ENCODE data around the gene LAPTM4A. TPM values are rescaled to one million over a fixed set of nuclear protein-coding genes. Genes with fewer than 3 reads are reported as not detected.
A peak's percentile ranks its signal among the peaks of the same experiment; 100 is the strongest.

Gene LAPTM4A
- total RNA-seq, 2 experiments from 2014 or later, result 22.5 to 41.9 TPM

DNA sequence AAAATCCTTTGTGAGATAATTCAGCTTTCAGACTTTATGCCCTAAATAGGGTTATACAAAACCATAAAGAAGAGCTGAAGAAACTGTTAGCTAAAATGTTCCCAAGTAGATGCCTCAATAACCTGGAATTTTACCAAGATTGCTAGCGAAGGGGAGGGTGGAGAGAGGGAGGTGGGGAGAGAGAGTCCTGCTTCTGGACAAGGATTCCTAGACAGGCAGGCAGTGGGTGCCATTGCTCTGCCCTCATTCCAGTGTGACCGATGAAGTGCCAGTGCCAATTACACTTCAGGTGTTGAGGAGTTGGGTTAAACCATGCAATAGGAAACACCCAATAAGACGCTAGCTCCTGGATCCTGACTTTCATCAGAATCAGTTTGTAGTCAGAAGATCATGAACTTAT, 18.1 kb downstream of the LAPTM4A start:
- ATAC-seq (no peak), DNase-seq (no peak)
- Mint-ChIP-seq H3K4me1 (no peaks in the 10 kb centered on the region), H3K36me3 (ENCODE audit: low read depth) (peaks cover 78% of the 10 kb centered on the region), H3K9me3 (ENCODE audit: low read depth) (peaks cover 5% of the 10 kb centered on the region), H3K4me3 (no peak overlapping the region), H3K27me3 (no peaks in the 10 kb centered on the region), H3K27ac (no peak overlapping the region)
- ChIA-PET CTCF (interaction anchor here (0.8 to 4.4 kb wide), 4 partner anchors 11 to 45 kb away, joined by 3 to 31 read pairs (median 4); no protein-coding TSS in a partner anchor), POLR2A (no interaction called here)
- intact Hi-C loops (cut with DNase I, micrococcal nuclease), result no loop called here

DNA sequence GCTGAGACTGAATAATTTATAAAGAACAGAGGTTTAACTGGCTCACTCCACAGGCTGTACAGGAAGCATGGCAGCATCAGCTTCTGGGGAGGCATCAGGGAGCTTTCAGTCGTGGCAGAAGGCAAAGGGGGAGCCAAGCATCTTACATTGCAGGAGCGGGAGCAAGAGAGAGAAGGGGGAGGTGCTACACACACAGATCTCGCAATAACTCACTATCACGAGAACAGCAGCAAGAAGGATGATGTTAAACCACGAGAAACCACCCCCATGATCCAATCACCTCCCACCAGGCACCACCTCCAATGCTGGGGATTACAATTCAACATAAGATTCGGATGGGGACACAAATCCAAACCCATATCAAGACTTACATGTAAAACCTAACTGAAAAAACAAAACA, 21.2 kb downstream of the LAPTM4A start:
- Mint-ChIP-seq H3K27ac (no peak overlapping the region), H3K36me3 (ENCODE audit: low read depth) (peaks cover 61% of the 10 kb centered on the region), H3K9me3 (ENCODE audit: low read depth) (peaks cover 5% of the 10 kb centered on the region), H3K4me1 (no peaks in the 10 kb centered on the region), H3K27me3 (no peaks in the 10 kb centered on the region), H3K4me3 (no peak overlapping the region)
- intact Hi-C loops (cut with DNase I, micrococcal nuclease), result no loop called here
- no peak for DNase-seq
- CTCF ChIA-PET, result interaction anchor here (0.6 to 2.1 kb wide), 2 partner anchors 15 to 60 kb away, joined by 3 to 8 read pairs; no protein-coding TSS in a partner anchor
- no peak for ATAC-seq
- POLR2A ChIA-PET, result no interaction called here

DNA sequence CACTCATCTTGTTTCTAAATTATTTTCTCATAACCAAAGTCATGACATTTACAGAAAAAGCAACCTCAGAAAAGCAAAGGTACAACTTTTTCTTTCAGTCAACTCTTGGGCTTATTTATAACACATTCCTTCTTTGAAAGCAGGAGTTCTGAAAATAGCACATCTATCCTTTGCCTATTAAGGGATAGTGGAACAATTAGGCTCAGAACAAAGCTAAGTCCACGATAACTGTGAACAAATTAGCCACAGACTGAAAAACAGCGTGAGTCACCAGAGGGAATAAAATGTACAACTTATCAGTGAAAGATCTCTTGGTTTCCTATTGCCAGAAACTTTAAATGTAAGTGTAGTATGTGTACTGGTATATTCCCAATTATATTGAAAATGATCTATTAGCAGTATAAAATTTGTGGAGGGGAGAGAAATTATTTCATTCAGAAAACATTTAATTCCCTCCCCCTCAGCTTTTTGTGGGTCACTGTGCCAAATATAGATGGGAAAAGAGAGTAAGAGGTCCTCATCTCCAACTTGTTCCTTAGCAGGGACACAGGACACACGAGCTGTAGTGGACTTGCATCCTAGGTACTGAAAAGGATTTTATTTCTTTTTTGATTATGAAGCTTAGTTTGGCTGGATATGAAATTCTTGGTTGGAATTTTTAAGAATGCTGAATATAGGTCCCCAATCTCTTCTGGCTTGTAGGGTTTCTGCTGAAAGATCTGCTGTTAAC, 23.6 kb downstream of the LAPTM4A start:
- Mint-ChIP-seq H3K27ac (no peak overlapping the region), H3K4me1 (no peaks in the 10 kb centered on the region), H3K27me3 (no peaks in the 10 kb centered on the region), H3K4me3 (no peak overlapping the region), H3K36me3 (ENCODE audit: low read depth) (peaks cover 47% of the 10 kb centered on the region), H3K9me3 (ENCODE audit: low read depth) (peaks cover 5% of the 10 kb centered on the region)
- CTCF ChIA-PET, result interaction anchor here (0.6 kb wide), 1 partner anchor 395 kb away, joined by 3 read pairs; no protein-coding TSS in a partner anchor
- intact Hi-C loops (cut with DNase I, micrococcal nuclease), result no loop called here
- no peak for ATAC-seq
- POLR2A ChIA-PET, result no interaction called here
- no peak for DNase-seq

DNA sequence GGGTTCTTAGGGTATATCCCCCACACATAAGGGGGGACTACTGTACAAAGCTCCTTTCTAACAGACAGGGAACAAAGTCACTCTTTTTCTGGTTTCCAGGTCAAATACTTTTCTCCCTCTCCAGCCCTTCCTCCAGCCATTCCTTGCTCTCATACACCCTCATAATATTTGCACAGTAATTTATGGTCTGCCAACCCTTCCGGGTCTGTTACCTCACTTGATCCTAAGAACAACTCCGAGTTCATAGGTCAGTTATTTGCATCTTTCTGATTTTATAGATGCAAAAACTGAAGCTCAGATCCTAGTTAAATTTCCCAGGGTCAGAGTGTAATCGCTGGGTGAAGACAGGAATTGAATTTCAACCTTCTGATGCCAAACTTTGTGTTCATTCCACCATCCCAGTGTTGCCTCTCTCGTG, 24.2 kb downstream of the LAPTM4A start:
- Mint-ChIP-seq H3K4me1 (no peaks in the 10 kb centered on the region), H3K27me3 (no peaks in the 10 kb centered on the region), H3K27ac (no peak overlapping the region), H3K4me3 (no peak overlapping the region), H3K9me3 (ENCODE audit: low read depth) (peaks cover 10% of the 10 kb centered on the region), H3K36me3 (ENCODE audit: low read depth) (peaks cover 44% of the 10 kb centered on the region)
- DNase-seq (no peak), ATAC-seq (no peak)
- ChIA-PET POLR2A (no interaction called here), CTCF (no interaction called here)
- intact Hi-C loops (cut with DNase I, micrococcal nuclease), result no loop called here

DNA sequence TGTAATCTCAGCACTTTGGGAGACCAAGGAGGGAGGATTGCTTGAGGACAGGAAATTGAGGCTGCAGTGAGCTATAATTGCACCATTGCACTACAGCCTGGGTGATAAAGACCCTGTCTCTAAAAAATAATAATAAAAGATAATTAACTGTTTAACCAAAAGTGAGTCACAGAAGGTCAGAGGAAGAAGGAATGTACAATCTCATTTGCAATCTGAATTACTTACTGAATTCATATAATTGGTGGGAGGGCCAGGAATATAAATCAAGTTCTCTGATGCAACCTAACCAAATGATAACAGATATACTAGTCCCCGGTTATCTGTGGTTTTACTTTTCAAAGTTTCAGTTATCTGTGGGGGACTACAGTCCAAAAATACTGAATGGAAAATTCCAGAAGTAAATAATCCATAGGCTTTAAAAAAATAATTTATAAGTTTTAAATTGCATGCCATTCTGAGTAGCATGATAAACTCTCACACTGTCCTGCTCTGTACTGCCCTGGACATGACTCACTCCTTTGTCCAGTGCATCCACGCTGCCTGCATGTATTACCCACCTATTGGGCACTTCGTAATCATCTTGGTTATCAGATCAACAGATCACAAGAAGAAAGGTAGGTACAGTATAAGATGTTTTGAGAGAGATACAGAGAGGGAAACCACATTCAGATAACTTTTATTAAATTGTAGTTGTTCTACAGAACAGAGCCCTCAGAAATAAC, 26.2 kb downstream of the LAPTM4A start:
- ATAC-seq, result no peak
- Mint-ChIP-seq H3K36me3 (ENCODE audit: low read depth) (peaks cover 32% of the 10 kb centered on the region), H3K9me3 (ENCODE audit: low read depth) (peaks cover 23% of the 10 kb centered on the region), H3K4me1 (no peaks in the 10 kb centered on the region), H3K27ac (no peak overlapping the region), H3K27me3 (no peaks in the 10 kb centered on the region), H3K4me3 (no peak overlapping the region)
- ChIA-PET POLR2A (no interaction called here), CTCF (no interaction called here)
- DNase-seq, result no peak
- intact Hi-C loops (cut with DNase I, micrococcal nuclease), result no loop called here

DNA sequence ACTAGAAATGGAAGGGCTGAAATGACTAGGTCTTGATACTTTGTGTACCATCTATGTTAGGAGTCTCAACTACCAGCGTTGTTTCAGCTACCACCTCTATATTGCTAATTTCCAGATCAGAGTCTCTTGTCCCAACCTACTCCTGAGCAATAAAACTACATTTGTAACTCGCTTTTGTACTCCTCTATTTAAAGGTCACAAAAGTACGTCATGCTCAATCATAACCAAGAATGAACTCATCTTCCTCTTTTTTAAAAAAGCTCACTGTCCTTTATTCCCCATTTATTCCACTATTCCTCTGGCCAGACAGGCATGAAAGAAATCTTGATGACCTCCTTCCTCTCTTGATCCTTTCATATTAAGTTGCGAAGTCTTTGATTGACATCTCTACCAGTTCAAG, 27.7 kb downstream of the LAPTM4A start:
- Mint-ChIP-seq H3K9me3 (ENCODE audit: low read depth) (peaks cover 27% of the 10 kb centered on the region), H3K4me1 (no peaks in the 10 kb centered on the region), H3K4me3 (no peak overlapping the region), H3K36me3 (ENCODE audit: low read depth) (peaks cover 16% of the 10 kb centered on the region), H3K27ac (no peak overlapping the region), H3K27me3 (no peaks in the 10 kb centered on the region)
- CTCF ChIA-PET, result interaction anchor here (0.6 to 1.0 kb wide), 4 partner anchors 28 to 367 kb away, joined by 3 read pairs; partner anchors contain the start of gene LAPTM4A
- POLR2A ChIA-PET, result no interaction called here
- intact Hi-C loops (cut with DNase I, micrococcal nuclease), result no loop called here
- ATAC-seq (no peak), DNase-seq (no peak)

DNA sequence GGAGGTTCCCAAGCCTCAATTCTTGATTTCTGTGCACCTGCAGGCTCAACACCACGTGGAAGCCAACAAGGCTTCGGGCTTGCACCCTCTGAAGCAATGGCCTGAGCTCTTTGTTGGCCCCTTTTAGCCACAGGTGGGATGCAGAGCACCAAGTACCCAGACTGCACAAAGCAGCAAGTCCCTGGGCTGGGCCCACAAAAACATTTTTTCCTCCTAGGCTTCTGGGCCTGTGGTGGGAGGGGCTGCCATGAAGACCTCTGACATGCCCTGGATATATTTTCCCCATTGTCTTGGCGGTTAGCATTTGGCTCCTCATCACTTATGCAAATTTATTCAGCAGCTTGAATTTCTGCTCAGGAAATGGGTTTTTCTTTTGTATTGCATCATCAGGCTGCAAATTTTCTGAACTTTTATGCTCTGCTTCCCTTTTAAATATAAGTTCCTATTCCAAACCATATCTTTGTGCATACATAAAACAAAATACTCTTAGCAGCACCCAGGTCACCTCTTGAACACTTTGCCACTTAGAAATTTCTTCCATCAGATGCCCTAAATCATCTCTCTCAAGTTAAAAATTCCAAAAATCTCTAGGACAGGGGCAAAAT, 29.9 kb downstream of the LAPTM4A start:
- ChIA-PET CTCF (interaction anchor here (0.6 to 0.7 kb wide), 2 partner anchors 378 to 1469 kb away, joined by 3 read pairs; no protein-coding TSS in a partner anchor), POLR2A (no interaction called here)
- Mint-ChIP-seq H3K4me3 (no peak overlapping the region), H3K9me3 (ENCODE audit: low read depth) (peaks cover 27% of the 10 kb centered on the region), H3K27ac (no peak overlapping the region), H3K4me1 (no peaks in the 10 kb centered on the region), H3K36me3 (ENCODE audit: low read depth) (peaks cover 8% of the 10 kb centered on the region), H3K27me3 (no peaks in the 10 kb centered on the region)
- DNase-seq, result no peak
- intact Hi-C loops (cut with DNase I, micrococcal nuclease), result no loop called here
- ATAC-seq, result no peak

DNA sequence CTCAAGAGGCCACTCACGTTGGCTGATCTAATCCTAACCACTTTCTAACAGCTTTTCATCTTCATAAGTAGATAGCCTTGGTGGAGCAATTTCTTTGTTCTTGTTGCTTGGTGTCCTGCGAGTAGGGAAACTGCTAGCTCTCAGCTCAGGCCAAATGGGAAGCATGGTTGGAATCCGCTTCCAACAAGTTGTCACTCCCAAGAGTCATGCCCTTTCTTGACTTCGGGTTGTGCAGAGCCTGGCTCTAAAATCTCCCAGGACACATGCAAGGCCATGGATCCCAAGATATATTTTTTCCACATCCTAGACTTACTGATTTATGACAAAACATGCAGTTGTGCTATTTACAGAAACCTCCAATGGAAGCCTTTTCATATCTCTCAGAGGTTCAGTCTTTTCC, 31.7 kb downstream of the LAPTM4A start:
- H3K9me3 Mint-ChIP-seq (ENCODE audit: low read depth), result peaks cover 27% of the 10 kb centered on the region
- ATAC-seq, result no peak
- CTCF ChIA-PET, result interaction anchor here (1.1 kb wide), 1 partner anchor 32 kb away, joined by 3 read pairs; the partner anchor contains the start of gene LAPTM4A
- H3K4me1 Mint-ChIP-seq, result no peaks in the 10 kb centered on the region
- H3K4me3 Mint-ChIP-seq, result no peak overlapping the region
- DNase-seq, result no peak
- no peak overlapping the region for H3K27ac Mint-ChIP-seq
- no peaks in the 10 kb centered on the region for H3K27me3 Mint-ChIP-seq
- peaks cover 8% of the 10 kb centered on the region for H3K36me3 Mint-ChIP-seq (ENCODE audit: low read depth)
- POLR2A ChIA-PET, result interaction anchor here (0.6 kb wide), 1 partner anchor 133 kb away, joined by 3 read pairs; no protein-coding TSS in a partner anchor
- intact Hi-C loops (cut with DNase I, micrococcal nuclease), result no loop called here

DNA sequence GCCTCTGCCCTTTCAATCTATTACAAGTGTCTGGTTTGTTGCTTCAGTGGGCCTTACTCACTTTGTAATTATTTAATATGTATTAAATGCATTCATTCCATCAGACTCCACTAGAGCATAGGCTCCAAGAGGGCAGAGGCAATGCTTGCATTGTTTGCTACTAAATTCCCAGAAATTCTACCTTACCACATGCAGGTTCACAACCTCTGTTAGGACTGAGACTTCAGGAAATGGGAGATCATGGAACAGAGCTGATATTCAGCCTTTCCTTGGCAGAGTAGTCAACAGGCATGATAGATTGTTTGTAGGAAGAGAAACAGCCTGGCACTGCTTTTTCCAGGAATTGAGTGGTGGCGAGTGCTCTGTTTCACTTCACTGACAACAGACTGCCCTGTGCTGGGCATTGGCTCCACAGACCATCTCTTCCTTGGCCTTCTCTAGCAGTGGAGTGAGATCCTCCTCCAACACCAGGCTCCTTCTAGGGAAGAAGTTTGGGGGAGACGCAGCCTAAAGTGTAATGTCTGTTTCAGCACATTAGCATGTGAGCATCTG, 32.8 kb downstream of the LAPTM4A start:
- peaks cover 8% of the 10 kb centered on the region for H3K36me3 Mint-ChIP-seq (ENCODE audit: low read depth)
- DNase-seq (no peak), ATAC-seq (no peak)
- intact Hi-C loops (cut with DNase I, micrococcal nuclease), result no loop called here
- no peak overlapping the region for H3K4me3 Mint-ChIP-seq
- H3K4me1 Mint-ChIP-seq, result no peaks in the 10 kb centered on the region
- ChIA-PET POLR2A (no interaction called here), CTCF (interaction anchor here (0.7 kb wide), 1 partner anchor 82 kb away, joined by 3 read pairs; no protein-coding TSS in a partner anchor)
- H3K27me3 Mint-ChIP-seq, result peaks cover 3% of the 10 kb centered on the region
- no peak overlapping the region for H3K27ac Mint-ChIP-seq
- peaks cover 27% of the 10 kb centered on the region for H3K9me3 Mint-ChIP-seq (ENCODE audit: low read depth)

DNA sequence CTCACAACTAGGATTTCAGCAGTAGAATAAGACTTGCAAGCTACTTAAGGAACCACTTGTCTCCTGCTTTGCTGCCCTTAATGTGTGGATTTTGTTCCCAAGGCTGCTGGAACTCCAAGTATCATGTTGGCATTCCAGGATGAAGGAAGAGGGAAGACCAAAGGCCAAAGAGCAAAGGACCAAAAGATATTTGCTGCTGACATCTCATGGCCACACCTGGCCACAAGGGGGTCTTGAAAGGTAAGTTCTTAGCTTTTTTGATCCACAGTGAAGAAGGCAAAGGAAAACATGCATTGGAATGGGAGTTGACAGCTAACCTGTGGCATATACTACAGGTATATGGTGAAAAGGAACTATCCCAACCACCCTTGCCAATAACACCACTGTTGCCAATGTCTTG, 35.1 kb downstream of the LAPTM4A start:
- Mint-ChIP-seq H3K4me3 (no peak overlapping the region), H3K4me1 (peaks cover 3% of the 10 kb centered on the region), H3K36me3 (ENCODE audit: low read depth) (peaks cover 3% of the 10 kb centered on the region), H3K9me3 (ENCODE audit: low read depth) (peaks cover 14% of the 10 kb centered on the region), H3K27me3 (peaks cover 19% of the 10 kb centered on the region), H3K27ac (no peak overlapping the region)
- CTCF ChIA-PET, result interaction anchor here (0.6 to 3.3 kb wide), 30 partner anchors 13 to 333 kb away, joined by 3 to 31 read pairs (median 5); partner anchors contain the start of gene WDR35
- DNase-seq (no peak), ATAC-seq (no peak)
- intact Hi-C loops (cut with DNase I, micrococcal nuclease), result no loop called here
- POLR2A ChIA-PET, result interaction anchor here (1.2 kb wide), 1 partner anchor 35 kb away, joined by 3 read pairs; the partner anchor contains the start of gene LAPTM4A

DNA sequence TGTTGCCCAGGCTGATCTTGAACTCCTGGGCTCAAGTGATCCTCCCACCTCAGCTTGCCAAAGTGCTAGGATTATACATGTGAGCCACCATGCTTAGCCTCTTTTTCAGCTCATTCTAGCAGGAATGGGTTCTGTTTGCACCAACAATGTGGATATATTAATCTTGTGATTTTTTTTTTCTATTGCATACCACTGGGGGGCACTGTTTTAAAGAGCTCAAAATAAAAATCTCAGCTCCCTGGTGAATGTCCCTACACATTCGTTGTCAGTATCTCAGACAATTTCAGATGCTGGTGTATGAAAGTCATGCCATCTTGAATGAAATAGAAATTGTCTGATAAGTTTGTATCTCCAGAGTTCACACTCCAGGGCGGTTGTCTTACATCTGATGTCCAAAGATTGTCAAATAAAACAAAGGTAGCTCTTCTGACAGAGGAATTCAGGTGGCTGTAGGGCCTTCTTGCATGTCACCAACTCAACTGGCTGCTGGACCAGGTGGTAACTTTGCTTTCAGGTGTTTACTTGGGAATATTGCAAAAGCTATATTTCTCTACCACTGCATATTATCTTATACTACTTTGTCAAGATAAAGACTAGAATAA, 35.8 kb downstream of the LAPTM4A start:
- peaks cover 25% of the 10 kb centered on the region for H3K27me3 Mint-ChIP-seq
- no peak for DNase-seq
- ChIA-PET CTCF (interaction anchor here (0.5 to 3.3 kb wide), 42 partner anchors 9 to 996 kb away, joined by 3 to 31 read pairs (median 4); partner anchors contain the start of genes LAPTM4A and WDR35), POLR2A (interaction anchor here (1.1 to 1.2 kb wide), 2 partner anchors 36 to 83 kb away, joined by 3 to 4 read pairs; partner anchors contain the start of gene LAPTM4A)
- ATAC-seq, result peak; percentile 42
- peaks cover 3% of the 10 kb centered on the region for H3K4me1 Mint-ChIP-seq
- intact Hi-C loops (cut with DNase I, micrococcal nuclease), result loop anchor here (1.0 kb wide), 1 partner anchor 83 kb away; no protein-coding TSS in a partner anchor
- no peak overlapping the region for H3K4me3 Mint-ChIP-seq
- peaks cover under 1% of the 10 kb centered on the region for H3K36me3 Mint-ChIP-seq (ENCODE audit: low read depth)
- peaks cover 10% of the 10 kb centered on the region for H3K9me3 Mint-ChIP-seq (ENCODE audit: low read depth)
- H3K27ac Mint-ChIP-seq, result no peak overlapping the region

Measured in activated CD4-positive, alpha-beta T cell treated with anti-CD3 and anti-CD28 coated beads for 36 hours (primary cell).